ENCODE data around the gene KCNG4.

GRCh38 chr16:84239909-84240308 is at the start of gene KCNG4:
- TF ChIP-seq CTCF (IDR thresholded peaks at IDR 0.05) (no peak), POLR2AphosphoS5 (IDR thresholded peaks at IDR 0.05) (no peak), EP300 (IDR thresholded peaks at IDR 0.05) (no peak), POLR2A (IDR thresholded peaks at IDR 0.05) (no peak)
